ENCODE results near the gene CD58.

The CD58 gene

DNA sequence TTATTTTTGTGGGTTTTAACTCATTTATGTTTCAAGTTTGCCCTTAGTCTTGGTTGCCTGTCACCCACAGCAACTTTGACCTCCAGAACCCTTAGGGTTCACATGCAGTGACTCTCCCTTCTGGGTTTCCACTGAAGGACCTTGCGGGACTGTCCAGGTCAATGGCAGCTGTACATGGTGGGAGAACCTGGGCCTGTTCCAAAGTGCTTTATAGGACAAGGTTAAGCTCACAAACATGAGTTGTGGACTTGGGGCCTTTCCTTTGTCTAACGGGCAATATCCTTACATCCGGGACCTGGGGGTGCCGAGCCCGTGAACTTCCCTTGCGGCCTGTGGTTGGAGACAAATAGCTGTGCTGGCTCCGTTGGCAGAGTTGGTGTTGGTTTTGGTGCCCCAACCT is 77.8 kb downstream of the CD58 start:
- DNase-seq (ENCODE audit: low read depth): no peak

DNA sequence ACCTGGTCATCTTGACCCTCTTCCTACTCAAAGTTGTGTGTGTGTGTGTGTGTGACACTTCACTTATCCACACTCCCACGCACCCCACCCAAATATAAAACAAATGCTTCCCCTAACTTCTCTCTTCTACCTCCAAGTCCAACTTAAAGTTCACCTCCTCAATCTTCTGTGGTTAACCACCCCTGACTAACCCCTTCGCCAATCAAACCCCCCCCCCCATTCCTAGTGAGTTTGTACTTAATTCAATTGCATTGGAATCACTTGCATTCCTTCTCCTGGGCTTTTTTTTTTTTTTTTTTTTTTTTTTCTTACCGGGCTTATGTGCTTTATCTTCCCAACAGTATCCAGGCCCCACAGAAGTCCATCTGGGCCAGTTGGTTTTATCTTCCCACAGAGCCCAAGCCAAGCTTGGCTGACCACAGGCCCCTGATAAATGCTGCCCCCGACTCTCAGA is 78.4 kb downstream of the CD58 start:
- no peak for DNase-seq (ENCODE audit: low read depth)

DNA sequence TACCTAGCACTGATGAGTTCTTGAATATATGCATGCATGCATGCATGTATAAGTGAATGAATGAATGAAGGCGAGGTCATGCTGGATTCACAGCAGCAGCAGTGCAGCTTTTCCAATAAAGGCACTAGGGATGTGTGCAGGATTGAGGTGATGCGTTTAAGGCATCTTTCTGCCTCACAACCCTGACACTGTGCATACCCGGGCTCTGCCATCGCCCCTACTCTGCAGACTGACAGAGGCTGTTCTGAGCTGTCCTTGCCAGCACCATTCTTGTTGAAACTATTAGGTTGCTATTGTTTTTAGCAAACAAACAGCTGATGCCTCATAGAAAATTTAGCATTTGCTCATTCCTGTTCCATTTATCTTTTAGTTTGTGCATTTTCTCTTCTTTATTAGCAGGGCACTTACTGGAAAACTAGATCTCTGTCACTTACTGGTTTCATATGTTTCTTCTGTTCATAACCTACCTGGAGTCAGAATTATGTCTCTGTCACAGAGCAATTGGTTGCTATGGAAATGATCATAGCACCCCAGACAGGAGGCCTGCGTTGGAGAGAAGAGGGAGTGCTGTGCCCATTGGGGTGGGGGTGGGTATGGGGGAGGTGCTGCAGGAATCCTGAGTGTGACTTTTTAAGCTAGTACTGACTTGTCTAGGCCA is 79.0 kb downstream of the CD58 start:
- DNase-seq (ENCODE audit: low read depth): no peak

DNA sequence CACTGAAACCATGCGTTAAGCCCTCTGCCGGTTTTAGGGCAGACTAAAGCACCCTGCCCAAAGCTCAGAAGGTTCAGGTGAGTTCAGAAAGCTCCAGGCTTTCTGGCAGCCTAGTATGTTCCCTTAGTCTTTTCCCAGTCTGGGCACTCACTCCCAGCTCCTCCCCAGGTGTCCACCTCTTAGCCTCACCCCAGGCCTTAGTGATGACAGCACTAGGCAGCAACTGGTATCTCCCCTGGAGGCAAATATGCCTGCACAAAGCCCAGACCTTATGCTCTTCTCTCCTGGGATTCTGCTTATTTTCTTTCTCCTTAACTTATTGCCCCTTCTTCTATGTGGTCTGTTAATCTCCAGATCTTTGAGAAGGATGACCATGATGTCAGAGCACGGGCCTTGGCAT is 80.2 kb downstream of the CD58 start:
- no peak for DNase-seq (ENCODE audit: low read depth)

DNA sequence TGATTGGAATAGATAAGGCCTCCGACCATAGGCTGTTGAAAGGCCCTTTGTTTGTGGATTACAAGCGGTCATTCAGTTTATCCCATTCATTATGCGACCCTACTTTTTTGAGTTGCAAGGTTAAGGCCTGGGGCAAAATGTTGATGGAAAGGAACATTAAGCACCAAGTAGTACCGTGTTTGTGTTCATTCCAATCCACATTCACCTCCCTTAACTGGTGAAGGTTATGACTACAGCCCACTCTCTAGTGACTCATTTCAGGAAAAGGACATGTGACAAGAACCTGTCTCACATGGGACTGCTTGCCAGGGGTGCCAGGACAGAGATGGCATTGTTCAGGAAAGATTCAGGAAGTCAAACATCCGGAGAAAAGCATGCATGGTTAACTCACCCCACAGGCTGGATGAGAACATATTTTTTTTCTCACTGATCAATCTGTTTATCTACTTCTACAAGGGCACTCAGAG is 81.6 kb downstream of the CD58 start:
- DNase-seq (ENCODE audit: low read depth): no peak

DNA sequence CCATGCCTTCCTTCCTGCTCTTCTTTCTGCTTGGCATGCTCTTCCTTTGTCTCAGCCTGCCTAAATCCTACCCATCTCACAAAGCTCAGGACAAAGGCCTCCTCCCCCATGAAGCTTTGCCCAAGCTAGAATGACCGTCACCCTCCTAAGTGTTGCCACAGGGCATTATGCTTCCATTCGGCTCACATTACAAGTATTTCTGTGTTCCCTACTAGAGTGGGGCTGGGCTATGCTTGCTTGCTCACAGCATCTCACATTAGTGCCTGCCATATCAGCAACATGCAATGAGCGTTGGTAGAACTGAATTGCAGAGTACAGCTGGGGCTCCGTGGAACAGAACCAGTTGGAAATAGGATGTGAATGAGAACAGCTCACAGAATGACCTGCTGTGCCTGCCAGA is 82.8 kb downstream of the CD58 start:
- no peak for DNase-seq (ENCODE audit: low read depth)

DNA sequence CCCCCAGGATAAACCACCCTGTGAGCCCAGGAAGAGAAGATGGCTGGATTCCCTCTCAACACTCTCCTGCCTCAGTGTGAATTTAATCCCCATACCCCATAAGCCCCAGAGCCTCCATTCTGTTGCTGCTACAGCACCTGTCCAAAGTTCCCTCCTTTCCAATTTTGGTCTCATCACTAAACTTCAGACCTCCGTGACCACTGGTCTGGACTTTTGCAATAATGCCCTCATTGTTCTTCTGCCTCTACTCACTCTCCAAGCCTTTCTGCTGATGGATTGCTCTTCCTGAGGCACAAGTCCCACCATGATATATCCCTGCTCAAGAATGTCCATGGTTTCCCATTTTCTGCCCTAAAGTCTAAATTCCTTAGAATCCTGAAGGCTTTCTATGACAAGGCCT is 83.2 kb downstream of the CD58 start:
- DNase-seq (ENCODE audit: low read depth): no peak

DNA sequence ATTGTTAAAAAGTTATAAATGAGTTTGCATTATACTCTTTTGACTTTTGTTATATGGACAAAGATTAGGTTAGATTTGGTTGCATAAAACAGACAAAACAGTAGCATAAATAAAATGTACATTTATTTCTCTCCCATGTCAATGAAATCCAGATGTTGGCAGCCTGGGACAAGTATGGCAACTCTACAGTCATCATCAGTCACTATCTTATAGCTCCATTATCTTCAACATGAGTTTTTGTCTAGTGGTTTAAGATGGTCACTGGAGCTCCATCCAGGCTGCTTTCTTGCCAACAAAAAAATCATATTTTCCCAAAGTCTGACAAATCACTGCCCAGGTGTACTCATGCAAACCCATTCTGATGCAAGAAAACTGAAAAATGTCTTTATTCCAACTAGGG is 83.8 kb downstream of the CD58 start:
- DNase-seq (ENCODE audit: low read depth): no peak

DNA sequence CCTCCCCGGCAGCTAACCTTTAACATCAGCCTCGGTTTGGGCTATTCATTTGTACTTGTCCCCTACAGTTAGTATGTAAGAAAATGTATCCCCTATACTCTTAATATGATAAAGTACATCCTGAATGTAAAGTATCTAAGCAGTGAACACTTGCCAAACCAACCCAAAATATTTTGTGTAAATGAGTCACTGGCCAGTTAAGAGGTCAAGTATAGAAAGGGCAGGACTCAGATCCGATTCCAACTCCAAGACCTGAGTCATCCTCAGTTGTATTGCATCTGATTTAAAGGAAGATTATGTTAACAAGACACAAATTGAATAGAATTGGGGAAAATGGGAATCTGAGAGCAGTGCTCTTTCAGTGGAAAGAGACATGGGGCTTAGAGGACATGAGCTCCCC is 84.4 kb downstream of the CD58 start:
- DNase-seq (ENCODE audit: low read depth): peak; percentile 79

DNA sequence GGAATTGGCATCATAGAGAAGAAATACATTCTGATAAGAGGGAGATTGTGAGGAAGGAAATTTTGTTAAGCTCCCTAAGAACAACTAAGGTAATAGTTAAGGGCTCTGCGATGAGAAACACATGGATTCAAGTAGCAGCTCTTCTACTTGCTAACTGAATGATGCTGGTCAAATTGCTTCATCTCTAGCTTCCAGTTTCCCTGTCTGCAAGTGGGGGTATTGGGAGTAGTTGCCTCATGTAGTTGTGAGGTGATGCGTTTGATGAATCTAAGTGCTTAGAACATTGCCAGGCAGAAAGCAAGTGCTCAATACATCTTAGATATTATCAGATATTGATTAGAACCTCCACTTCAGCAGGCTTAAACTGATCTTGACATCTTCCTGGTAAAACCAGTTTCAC is 84.8 kb downstream of the CD58 start:
- no peak for DNase-seq (ENCODE audit: low read depth)

DNA sequence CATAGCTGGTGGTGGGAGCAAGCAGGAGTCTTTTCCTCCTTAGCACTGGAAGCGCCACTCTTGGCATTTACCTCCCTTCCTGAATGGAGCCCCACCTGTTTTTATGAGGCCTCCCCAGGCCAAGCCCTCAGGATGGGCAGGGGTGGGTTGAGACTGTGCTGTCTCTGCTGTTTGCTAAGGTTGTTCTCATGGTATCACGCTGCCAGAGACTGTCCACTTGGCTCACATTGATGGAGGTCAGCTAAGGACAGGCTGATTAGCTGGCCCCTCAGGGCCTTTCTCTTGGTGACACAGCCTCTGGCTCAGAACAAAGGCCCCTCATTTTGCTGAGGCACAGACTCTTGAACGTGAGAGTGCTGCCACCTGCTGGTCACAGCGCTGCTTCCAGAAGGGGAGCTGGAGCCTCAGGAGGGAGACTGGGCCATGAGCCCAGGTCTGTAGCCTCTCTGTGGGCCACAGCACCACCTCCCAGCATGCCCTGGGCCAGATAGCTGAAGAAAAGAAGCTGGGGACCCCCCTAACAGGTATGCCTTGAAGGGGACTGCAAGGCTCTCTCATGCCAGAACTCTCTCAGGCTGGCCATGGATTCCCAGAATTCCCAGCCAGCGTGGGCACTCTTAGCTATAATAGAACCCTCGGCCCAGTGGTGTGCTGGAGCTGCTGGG is 85.6 kb downstream of the CD58 start:
- DNase-seq (ENCODE audit: low read depth): no peak

DNA sequence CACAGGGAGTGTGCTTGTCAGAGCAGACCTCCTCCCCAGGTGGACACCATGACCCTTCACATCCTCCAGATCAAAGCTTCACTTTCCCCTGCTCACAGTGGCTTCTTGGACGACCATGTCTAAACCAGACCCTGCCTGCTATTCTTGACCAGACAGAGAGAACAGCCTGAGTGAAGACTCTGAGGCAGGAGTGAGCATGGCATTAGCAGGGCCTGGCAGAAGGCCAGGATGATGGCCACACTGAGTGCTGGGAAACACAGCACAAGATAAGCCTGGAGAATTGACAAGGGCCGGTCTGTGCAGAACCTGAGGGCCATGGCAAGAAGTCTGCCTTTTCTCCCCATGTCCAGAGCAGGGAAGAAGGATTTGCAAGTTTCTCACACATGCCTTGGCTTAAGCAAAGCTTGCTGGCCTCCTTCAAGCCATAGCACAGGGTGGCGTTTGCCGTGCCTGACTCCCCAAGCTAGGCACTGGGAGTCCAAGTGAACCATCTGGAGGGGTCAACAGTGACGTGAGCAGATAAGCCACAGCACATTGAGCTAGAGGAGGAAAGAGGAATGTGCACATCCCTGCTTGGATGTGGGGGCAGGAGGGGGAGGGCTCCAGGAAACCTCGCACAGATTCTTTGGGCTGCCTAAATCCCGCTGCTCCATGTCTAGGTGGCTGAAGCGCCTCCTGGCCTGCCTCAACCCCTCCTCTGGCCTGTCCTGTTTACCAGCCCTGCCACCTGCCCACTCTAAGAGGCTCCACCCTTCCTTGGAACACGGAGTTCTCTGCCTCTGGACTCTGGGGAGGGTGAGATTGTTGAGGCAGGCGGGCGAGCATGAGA is 87.1 kb downstream of the CD58 start:
- no peak for DNase-seq (ENCODE audit: low read depth)

DNA sequence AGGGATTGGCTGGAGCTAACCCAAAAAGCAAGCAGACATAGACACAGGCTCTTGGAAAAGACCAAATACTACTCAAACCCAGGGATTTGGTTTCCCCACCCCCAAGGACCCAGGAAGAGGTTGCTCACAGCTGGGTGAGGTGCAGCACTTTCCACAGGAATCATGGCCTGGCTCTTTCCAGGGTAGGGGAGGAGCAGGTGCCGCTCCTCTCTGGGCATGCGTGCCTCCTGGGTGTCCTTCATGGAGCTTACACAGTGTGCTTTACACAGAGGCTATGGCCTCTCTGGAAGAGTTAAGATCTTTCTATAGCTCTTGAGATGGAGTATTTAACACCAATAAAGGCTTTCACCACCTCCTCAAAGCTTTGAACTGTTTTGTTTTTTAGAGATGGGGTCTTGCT is 88.3 kb downstream of the CD58 start:
- no peak for DNase-seq (ENCODE audit: low read depth)

DNA sequence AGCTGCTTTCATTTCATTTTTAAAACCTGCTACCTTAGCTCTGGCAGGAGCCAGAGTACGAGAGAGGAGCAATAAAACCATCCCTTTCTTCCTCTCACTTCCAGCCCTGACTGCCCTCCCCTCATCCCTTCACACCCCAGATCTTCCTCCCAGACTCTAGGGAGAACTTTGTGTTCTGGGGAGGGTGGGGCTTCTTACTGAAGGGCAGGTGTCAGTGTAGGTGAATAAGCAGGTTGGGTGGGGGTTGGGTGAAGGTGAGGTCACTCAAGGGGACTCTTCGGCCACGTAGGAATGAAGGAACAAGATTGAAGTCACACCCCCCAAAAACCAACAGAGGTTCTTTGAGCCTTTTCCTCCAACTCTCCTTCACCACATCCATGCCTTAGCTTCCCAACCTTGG is 88.9 kb downstream of the CD58 start:
- DNase-seq (ENCODE audit: low read depth): no peak

DNA sequence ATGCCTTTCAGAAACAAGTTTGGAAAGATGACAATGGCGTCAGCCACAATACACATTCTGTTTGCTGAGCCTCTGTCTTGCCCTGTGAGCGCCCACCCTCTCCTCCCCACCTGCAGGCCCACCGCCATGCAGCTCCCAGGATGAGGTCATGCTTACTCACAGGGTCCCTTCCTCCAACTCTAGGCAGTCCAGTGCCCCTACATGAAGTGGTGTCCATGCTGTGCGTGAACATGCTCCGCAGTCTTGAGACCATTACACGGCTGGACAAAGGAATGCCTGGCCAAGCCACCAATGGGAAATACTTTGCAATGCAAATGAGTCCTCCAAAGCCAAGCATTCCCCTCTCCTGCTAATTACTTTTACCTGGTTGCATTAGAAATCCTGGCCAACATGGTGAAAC is 92.2 kb downstream of the CD58 start:
- no peak for DNase-seq (ENCODE audit: low read depth)

DNA sequence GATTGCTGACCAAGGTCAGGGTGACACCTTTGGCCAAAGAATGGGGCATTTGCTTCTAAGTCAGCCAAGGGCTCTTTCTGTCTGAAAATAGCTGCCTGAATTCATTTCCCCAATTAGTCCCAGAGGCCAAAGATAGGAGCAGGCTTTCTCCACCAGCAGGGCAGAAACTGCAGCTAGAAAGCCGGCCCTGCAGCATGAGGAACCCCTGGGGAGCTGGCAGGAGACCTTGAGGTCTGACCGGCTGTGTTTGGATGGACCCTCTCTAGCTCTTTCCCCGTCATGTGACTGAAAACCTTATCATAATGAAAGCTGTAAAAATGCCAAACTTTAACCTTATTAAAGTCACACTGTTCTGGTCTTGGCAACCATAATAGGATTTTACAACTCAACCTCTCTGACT is 93.4 kb downstream of the CD58 start:
- DNase-seq (ENCODE audit: low read depth): no peak

DNA sequence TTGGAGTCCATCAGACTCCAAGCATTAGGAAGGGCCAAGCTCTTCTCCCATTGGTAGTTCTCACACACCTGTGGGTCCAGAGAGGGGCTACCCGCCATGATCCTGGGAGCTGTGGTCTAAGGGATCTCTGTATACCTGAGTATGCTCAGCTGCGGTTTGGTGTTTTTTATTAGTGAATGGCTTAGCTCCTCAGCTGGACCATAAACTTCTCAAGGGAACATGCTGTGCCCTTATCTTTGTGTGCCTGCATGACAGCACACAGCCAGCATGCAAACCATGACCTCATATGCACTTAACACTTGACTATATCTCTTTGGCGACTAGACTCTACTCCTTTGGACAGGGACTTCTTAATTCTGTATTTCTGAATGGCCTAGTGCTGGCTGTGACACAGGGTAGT is 94.5 kb downstream of the CD58 start:
- DNase-seq (ENCODE audit: low read depth): no peak

DNA sequence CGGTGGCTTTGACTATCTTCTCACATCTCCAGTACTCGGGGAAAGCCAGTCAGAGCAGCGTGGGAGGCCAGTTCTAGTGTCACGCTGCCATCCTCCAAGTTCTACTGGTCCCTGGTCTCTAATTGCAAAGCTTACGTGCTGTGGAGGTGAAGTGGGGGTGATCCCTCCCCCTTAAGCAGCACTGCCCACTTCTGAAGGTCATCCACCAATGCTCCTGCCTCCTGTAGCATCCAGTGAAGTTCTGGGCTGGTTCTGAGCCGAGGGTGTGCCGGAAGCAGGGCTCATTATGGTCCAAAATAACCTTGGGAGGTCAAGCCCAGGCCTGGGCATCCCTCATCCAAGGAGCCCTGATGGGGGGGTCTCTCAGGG is 95.0 kb downstream of the CD58 start:
- DNase-seq (ENCODE audit: low read depth): no peak

DNA sequence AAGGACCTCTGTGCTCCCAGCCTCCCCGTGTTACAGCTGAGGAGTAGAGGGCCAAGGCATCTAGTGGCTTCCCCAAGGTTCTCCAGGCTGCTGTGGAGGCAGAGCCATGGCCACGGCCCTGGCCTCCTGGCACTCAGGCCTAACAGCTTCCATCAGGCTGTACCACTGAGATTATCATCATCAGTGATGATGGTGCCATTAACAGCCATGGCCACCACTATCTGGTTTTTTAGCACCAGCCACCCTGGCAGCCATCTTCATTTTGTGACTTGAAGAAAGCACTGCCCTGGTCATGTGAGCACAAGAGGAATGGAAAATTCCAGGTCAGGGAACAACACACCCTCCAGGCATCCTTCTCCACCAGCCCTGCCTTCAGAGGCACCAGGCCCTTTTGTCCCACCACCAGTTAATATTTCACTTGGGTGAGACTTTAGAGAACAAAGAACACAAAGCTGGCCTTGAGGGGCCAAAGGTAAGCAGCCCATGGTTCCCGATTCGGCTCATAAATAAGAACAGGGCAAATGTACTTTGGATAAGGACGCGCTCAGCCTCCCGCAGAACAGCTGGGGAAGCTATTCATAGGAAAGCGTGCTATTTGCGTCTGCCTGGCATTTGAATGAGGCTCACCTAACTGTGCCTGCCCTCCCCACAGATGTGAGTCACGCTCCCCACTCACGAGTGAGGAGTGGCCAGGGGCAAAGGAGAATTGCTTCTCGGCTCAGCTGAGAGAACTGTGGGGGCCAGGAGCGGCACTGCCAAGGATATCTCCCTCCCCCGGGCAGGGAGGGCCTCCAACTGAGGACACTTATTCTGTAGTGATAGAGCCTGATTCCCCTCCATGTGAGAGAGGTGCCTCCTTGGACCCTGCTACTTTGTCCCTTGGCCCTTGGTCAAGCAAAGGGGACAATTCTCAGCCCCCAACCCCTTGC is 95.6 kb downstream of the CD58 start:
- no peak for DNase-seq (ENCODE audit: low read depth)

DNA sequence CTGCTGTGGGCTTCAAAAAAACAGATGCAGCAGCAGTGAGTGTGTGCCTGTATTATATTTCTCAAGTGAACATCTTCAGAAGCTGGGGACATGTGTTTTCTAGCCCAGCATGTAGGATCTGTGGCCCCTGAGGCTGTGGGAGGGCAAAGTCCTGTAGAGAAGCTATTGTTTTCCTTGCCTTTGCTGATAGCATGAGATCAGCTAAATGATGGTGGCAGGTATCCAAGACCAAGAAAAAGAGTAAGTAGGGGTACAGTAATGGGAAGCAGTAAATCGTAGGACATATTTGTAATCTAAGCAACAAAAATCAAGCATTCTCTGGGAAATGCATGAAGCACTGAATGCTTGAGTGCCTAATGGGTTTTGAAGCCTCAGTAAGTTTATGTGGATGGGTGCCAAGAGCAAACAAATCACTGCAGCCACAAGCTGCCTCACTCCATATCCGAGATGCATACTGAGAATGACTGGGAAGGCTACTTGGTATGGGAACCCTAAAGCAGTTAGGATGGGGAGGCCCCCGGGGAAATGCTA is 98.3 kb downstream of the CD58 start:
- no peak for DNase-seq (ENCODE audit: low read depth)

DNA sequence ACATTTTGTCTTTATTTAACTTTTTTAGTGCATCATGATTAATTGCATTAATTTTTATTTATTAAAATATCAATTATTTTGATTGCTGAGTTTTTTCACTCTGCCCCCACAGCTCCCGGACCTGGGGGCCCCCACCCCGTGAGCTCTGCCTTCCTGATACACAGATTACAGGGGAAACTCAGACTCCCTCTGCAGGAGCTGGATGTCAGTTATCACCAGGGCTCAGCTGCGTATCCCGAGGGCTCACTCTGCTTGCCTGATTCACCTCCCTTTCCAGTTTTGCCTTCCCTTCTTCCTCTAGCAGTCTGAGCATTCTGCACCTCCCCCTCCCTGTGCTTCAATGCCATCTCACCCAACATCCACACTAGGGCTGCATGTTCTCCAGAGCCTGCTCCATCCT is 99.6 kb downstream of the CD58 start:
- no peak for DNase-seq (ENCODE audit: low read depth)

DNA sequence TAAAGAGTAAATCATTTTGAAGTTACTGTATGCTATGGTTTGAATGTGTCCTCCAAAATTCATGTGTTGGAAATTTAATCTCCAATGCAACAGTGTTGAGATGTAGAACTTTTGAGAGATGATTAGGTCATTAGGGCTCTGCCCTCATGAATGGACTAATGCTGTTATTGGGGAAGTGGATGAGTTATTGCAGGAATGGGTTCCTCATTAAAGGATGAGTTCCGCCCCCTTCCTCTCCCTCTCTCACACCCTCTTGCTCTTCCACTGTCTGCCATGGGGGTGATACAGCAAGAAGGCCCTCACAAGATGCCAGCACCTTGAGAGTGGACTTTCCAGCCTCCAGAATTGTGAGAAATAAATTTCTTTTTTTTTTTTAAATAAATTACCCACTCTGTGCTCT is 100.2 kb downstream of the CD58 start:
- no peak for DNase-seq (ENCODE audit: low read depth)
